DMS114 treated with DMSO at 0.1 percent for 48 hours (cell line): ENCODE results near the gene DRC3.

Experiments
- DNase-seq: peaks from one replicate; lab custom pipeline; 2025; ENCODE audit not compliant: unreplicated experiment; lab: John Stamatoyannopoulos, UW

Gene DRC3

GRCh38 chr17:18018411-18018921 lies 45.8 kb downstream of the DRC3 start:
- no peak for DNase-seq

- DNase-seq: no peak
Measured at GRCh38 chr17:18019838-18020154, 47.1 kb downstream of the DRC3 start.

GRCh38 chr17:18020971-18021370 lies 48.3 kb downstream of the DRC3 start:
- no peak for DNase-seq

GRCh38 chr17:18021372-18021771 lies 48.7 kb downstream of the DRC3 start:
- DNase-seq: no peak

- no peak for DNase-seq
Measured at GRCh38 chr17:18025241-18025944, 52.7 kb downstream of the DRC3 start.

- no peak for DNase-seq
Measured at GRCh38 chr17:18025945-18026776, 53.5 kb downstream of the DRC3 start.

- no peak for DNase-seq
Measured at GRCh38 chr17:18027280-18027679, 54.6 kb downstream of the DRC3 start.

- no peak for DNase-seq
Measured at GRCh38 chr17:18028114-18028951, 55.7 kb downstream of the DRC3 start.

GRCh38 chr17:18028952-18029540 lies 56.4 kb downstream of the DRC3 start:
- DNase-seq: no peak

GRCh38 chr17:18031955-18032354 lies 59.3 kb downstream of the DRC3 start:
- no peak for DNase-seq

- DNase-seq: peak; percentile 26
Measured at GRCh38 chr17:18033442-18034099, 60.9 kb downstream of the DRC3 start.

- DNase-seq: no peak
Measured at GRCh38 chr17:18035704-18036103, 63.0 kb downstream of the DRC3 start.

GRCh38 chr17:18037486-18037885 lies 64.8 kb downstream of the DRC3 start:
- DNase-seq: no peak

GRCh38 chr17:18038149-18038850 lies 65.6 kb downstream of the DRC3 start:
- no peak for DNase-seq

GRCh38 chr17:18038861-18039534 lies 66.3 kb downstream of the DRC3 start, which contains the start of the genes ATPAF2 and GID4:
ATPAF2 (minus strand) TSS chr17:18039168; CDS start chr17:18039013, 155 bp downstream.
GID4 (plus strand) TSS chr17:18039408; CDS start chr17:18039465, 57 bp downstream.
- DNase-seq: peak; percentile 65

- DNase-seq: no peak
Measured at GRCh38 chr17:18039535-18040260, 67.0 kb downstream of the DRC3 start.

- DNase-seq: no peak
Measured at GRCh38 chr17:18040261-18040858, 67.7 kb downstream of the DRC3 start.

GRCh38 chr17:18041776-18042175 lies 69.1 kb downstream of the DRC3 start:
- no peak for DNase-seq
